GM10266 (cell line): Measurements from ENCODE around the gene SPESP1.

Experiments
- DNase-seq: peaks from one replicate; pipeline ENCODE4 v3.0.0; 2012; ENCODE audit errors: extremely low spot score
- CTCF ChIP-seq: IDR thresholded peaks from 2 replicates; pipeline ENCODE4 v1.5.1; 2012; ENCODE audit warnings: mild to moderate bottlenecking, low read depth; ENCODE audit not compliant: control insufficient read depth, insufficient read depth; ENCODE audit errors: missing control alignments

The SPESP1 gene

GRCh38 chr15:68897016-68897415 lies 33.3 kb upstream of the SPESP1 start:
- no peak for TF ChIP-seq CTCF
- no peak for DNase-seq

- TF ChIP-seq CTCF: no peak
- DNase-seq: no peak
Measured at GRCh38 chr15:68900027-68900426, 30.3 kb upstream of the SPESP1 start.

GRCh38 chr15:68907396-68907923 lies 22.9 kb upstream of the SPESP1 start:
- DNase-seq: no peak
- TF ChIP-seq CTCF: no peak

GRCh38 chr15:68909601-68910100 lies 20.7 kb upstream of the SPESP1 start:
- DNase-seq: no peak
- TF ChIP-seq CTCF: no peak

GRCh38 chr15:68910341-68910740 lies 20.0 kb upstream of the SPESP1 start:
- DNase-seq: no peak
- no peak for TF ChIP-seq CTCF

- TF ChIP-seq CTCF: no peak
- DNase-seq: no peak
Measured at GRCh38 chr15:68910816-68911215, 19.5 kb upstream of the SPESP1 start.

GRCh38 chr15:68921926-68922325 lies 8.4 kb upstream of the SPESP1 start:
- no peak for DNase-seq
- no peak for TF ChIP-seq CTCF
